ENCODE results near the gene PBOV1. TPM values are rescaled to one million over a fixed set of nuclear protein-coding genes. Genes with fewer than 3 reads are reported as not detected.

The PBOV1 gene
- not detected in 2 replicates for total RNA-seq (2014; rRNA removed; shearing (Covaris generic))
- polyA plus RNA-seq (2015; cell fraction: cytosol; rRNA removed), result not detected in 2 replicates
- polyA plus RNA-seq (2015; cell fraction: nucleus; rRNA removed), result not detected in 2 replicates

GRCh38 chr6:138218449-138218848 is at the start of gene PBOV1:
Gene PBOV1, minus strand, starts transcription at chr6:138218491. Its CDS starts 96 bp downstream, at chr6:138218395.
- DNase-seq (ENCODE audit: low read depth), result no peak

GRCh38 chr6:138266095-138266494 is 47.8 kb upstream of the PBOV1 start:
- no peak for DNase-seq (ENCODE audit: low read depth)

- no peak for DNase-seq (ENCODE audit: low read depth)
Observed at GRCh38 chr6:138264372-138264880, 46.1 kb upstream of the PBOV1 start.

- no peak for DNase-seq (ENCODE audit: low read depth)
Observed at GRCh38 chr6:138263963-138264362, 45.7 kb upstream of the PBOV1 start.

- DNase-seq (ENCODE audit: low read depth), result no peak
Observed at GRCh38 chr6:138261116-138261780, 43.0 kb upstream of the PBOV1 start.

GRCh38 chr6:138258991-138259390 is 40.7 kb upstream of the PBOV1 start:
- DNase-seq (ENCODE audit: low read depth), result no peak

- no peak for DNase-seq (ENCODE audit: low read depth)
Observed at GRCh38 chr6:138258197-138258596, 39.9 kb upstream of the PBOV1 start.

- no peak for DNase-seq (ENCODE audit: low read depth)
Observed at GRCh38 chr6:138257638-138258040, 39.3 kb upstream of the PBOV1 start.

GRCh38 chr6:138255443-138255842 is 37.2 kb upstream of the PBOV1 start:
- no peak for DNase-seq (ENCODE audit: low read depth)

GRCh38 chr6:138253731-138254130 is 35.4 kb upstream of the PBOV1 start:
- no peak for DNase-seq (ENCODE audit: low read depth)

GRCh38 chr6:138250513-138251247 is 32.4 kb upstream of the PBOV1 start:
- peak; percentile 75 for DNase-seq (ENCODE audit: low read depth)

GRCh38 chr6:138250053-138250452 is 31.8 kb upstream of the PBOV1 start:
- no peak for DNase-seq (ENCODE audit: low read depth)

- no peak for DNase-seq (ENCODE audit: low read depth)
Observed at GRCh38 chr6:138248878-138249277, 30.6 kb upstream of the PBOV1 start.

- no peak for DNase-seq (ENCODE audit: low read depth)
Observed at GRCh38 chr6:138248011-138248410, 29.7 kb upstream of the PBOV1 start.

GRCh38 chr6:138246650-138247440 is 28.6 kb upstream of the PBOV1 start:
- DNase-seq (ENCODE audit: low read depth), result peak; percentile 70

GRCh38 chr6:138245751-138246150 is 27.5 kb upstream of the PBOV1 start:
- DNase-seq (ENCODE audit: low read depth), result peak; percentile 13

GRCh38 chr6:138242987-138243592 is 24.8 kb upstream of the PBOV1 start:
- no peak for DNase-seq (ENCODE audit: low read depth)

- no peak for DNase-seq (ENCODE audit: low read depth)
Observed at GRCh38 chr6:138241934-138242333, 23.6 kb upstream of the PBOV1 start.

- DNase-seq (ENCODE audit: low read depth), result no peak
Observed at GRCh38 chr6:138241381-138241780, 23.1 kb upstream of the PBOV1 start.

- peak; percentile 81 for DNase-seq (ENCODE audit: low read depth)
Observed at GRCh38 chr6:138240476-138241245, 22.4 kb upstream of the PBOV1 start.
